Measurements from ENCODE around the gene SULT1A3. TPM values are rescaled to one million over a fixed set of nuclear protein-coding genes. Genes with fewer than 3 reads are reported as not detected.
"Not testable (repeated sequence)": the region's sequence is repeated elsewhere in the genome, so short reads cannot be mapped to it uniquely, and the experiment has no call there.

The SULT1A3 gene
- total RNA-seq: 10 to 100 TPM; 37.1 to 96.5 (median 66.7) TPM
- long read RNA-seq, donor 1, transcript SULT1A3-201 (8 exons, 1,097 nt): major isoform, 13 of 16 reads
- long read RNA-seq, donor 1, partial matches to known transcripts: 0 of 16 reads
- long read RNA-seq, donor 1, other reads (novel, unspliced or antisense): 3 of 16 reads
- long read RNA-seq, donor 2, transcript SULT1A3-201 (8 exons, 1,097 nt): major isoform, 35 of 39 reads
- long read RNA-seq, donor 2, partial matches to known transcripts: 1 of 39 reads
- long read RNA-seq, donor 2, other reads (novel, unspliced or antisense): 3 of 39 reads

DNA sequence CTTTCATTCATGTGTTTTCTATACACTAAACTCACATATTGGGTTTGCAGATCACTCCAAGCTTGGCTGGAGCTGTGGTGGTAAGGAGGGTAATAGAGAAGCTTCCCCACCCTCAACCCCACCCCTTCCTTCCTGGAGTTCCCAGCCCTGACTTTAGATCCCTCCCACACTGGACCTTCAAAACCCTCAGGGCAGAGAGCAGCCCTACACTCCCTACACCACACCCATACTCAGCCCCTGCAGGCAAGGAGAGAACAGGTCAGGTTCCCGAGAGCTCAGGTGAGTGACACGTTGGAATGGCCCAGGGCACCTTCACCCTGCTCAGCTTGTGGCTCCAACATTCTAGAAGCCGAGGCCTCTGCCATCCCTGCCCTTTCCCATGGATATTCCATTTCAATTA lies at the start of gene SULT1A3:
Gene SULT1A3, plus strand, starts transcription at position 207 of the 400 bp plus-strand sequence. CDS start 1,474 bp downstream, outside the sequence.
- H3K4me3 ChIP-seq; DNase-seq; H3K36me3 ChIP-seq (ENCODE audit: low read depth); H3K9me3 ChIP-seq; H3K4me1 ChIP-seq (ENCODE audit: low read depth); intact Hi-C loops (cut with DNase I, micrococcal nuclease): not testable (repeated sequence)
- peak; percentile 77 for ATAC-seq

DNA sequence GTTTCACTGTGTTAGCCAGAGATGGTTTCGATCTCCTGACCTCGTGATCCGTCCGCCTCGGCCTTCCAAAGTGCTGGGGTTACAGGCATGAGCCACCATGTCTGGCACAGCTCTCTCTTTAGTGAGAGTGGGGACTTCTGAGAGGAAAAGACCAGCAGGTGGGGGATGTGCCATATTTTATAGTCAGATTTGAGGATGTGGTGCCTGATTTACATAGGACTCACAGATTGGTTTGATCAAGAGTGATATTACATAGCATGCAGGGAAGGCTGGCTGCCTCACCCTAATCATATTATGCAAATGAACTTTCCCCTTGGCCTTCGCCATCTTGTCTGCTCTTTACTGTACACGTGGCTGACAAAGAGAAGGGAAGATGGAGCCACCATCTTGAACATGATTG lies 48.0 kb upstream of the SULT1A3 start:
- Histone ChIP-seq H3K4me1 (ENCODE audit: low read depth) (no peaks in the 10 kb centered on the region), H3K4me3 (no peak overlapping the region), H3K36me3 (ENCODE audit: low read depth) (no peaks in the 10 kb centered on the region), H3K9me3 (peaks cover 9% of the 10 kb centered on the region)
- DNase-seq (no peak), ATAC-seq (no peak)
- intact Hi-C loops (cut with DNase I, micrococcal nuclease): no loop called here
- TF ChIP-seq, protein P1, sequence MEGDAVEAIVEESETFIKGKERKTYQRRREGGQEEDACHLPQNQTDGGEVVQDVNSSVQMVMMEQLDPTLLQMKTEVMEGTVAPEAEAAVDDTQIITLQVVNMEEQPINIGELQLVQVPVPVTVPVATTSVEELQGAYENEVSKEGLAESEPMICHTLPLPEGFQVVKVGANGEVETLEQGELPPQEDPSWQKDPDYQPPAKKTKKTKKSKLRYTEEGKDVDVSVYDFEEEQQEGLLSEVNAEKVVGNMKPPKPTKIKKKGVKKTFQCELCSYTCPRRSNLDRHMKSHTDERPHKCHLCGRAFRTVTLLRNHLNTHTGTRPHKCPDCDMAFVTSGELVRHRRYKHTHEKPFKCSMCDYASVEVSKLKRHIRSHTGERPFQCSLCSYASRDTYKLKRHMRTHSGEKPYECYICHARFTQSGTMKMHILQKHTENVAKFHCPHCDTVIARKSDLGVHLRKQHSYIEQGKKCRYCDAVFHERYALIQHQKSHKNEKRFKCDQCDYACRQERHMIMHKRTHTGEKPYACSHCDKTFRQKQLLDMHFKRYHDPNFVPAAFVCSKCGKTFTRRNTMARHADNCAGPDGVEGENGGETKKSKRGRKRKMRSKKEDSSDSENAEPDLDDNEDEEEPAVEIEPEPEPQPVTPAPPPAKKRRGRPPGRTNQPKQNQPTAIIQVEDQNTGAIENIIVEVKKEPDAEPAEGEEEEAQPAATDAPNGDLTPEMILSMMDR (IDR thresholded peaks at IDR 0.05): no peak

DNA sequence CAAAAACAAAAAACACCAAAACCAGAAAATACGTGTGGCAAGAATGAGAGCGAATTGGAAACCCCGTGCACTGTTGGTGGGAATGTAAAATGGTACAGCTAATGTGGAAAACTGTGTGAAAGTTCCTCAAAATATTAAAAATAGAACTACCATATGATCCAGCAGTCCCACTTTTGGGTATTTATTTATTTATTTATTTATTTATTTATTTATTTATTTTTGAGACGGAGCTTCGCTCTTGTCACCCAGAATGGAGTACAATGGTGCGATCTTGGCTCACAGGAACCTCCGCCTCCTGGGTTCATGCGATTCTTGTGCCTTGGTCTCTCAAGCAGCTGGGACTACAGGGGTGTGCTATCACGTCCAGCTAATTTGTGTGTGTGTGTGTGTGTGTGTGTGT lies 46.5 kb upstream of the SULT1A3 start:
- peaks cover 9% of the 10 kb centered on the region for H3K9me3 ChIP-seq
- ATAC-seq (no peak), DNase-seq (peak in 1 of 3 donors; percentile 2)
- TF ChIP-seq, protein P1 (IDR thresholded peaks at IDR 0.05): no peak
- intact Hi-C loops (cut with DNase I, micrococcal nuclease): no loop called here
- H3K4me3 ChIP-seq: no peak overlapping the region
- H3K4me1 ChIP-seq (ENCODE audit: low read depth): no peaks in the 10 kb centered on the region
- H3K36me3 ChIP-seq (ENCODE audit: low read depth): no peaks in the 10 kb centered on the region

DNA sequence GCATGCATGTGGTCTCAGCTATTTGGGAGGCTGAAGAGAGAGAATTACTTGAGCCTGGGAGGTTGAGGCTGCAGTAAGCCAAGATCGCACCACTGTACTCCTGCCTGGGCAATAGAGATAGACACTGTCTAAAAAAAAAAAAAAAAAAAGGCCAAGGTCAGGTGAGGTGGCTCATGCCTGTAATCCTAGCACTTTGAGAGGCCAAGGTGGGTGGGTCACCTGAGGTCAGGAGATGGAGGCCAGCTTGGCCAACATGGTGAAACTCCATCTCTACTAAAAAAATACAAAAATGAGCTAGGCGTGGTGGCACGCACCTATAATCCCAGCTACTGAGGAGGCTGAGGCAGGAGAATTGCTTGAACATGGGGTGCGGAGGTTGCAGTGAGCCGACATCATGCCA lies 43.9 kb upstream of the SULT1A3 start:
- Histone ChIP-seq H3K36me3 (ENCODE audit: low read depth) (no peaks in the 10 kb centered on the region), H3K4me3 (no peak overlapping the region), H3K4me1 (ENCODE audit: low read depth) (no peaks in the 10 kb centered on the region), H3K9me3 (no peaks in the 10 kb centered on the region)
- TF ChIP-seq, protein P1 (IDR thresholded peaks at IDR 0.05): no peak
- intact Hi-C loops (cut with DNase I, micrococcal nuclease): no loop called here
- DNase-seq (no peak), ATAC-seq (no peak)

DNA sequence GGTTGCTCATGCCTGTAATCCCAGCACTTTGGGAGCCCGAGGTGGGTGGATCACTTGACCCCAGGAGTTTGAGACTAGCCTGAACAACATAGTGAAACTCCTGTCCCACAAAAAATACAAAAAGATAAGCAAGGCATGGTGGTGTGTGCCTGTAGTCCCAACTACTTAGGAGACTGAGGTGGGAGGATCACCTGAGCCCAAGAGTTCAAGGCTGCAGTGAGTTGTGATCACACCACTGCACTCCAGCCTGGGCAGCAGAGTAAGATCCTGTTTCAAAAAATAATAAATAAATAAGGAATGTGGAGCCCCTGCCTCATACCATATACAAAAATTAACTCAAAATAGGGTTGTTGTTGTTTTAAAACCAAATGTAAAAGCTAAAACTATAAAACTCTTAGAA lies 41.8 kb upstream of the SULT1A3 start:
- ATAC-seq: no peak
- intact Hi-C loops (cut with DNase I, micrococcal nuclease): no loop called here

DNA sequence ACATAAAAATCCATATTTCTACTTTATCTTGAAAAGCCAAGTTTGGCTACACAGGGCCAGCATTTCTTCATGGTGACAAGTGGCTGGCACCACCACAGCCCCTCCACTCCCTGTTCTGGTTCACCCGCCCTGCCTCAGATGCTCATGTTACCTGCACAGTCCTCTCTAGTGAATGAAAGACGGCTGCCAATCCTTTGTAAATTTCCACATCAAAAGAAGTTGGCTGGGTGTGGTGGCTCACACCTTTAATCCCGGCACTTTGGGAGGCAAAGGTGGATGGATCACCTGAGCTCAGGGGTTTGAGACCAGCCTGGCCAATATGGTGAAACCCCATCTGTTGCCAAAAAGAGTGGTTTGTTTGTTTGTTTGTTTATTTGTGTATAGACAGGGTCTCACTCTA lies 35.5 kb upstream of the SULT1A3 start:
- TF ChIP-seq, protein P1 (IDR thresholded peaks at IDR 0.05): no peak
- Histone ChIP-seq H3K36me3 (ENCODE audit: low read depth) (no peaks in the 10 kb centered on the region), H3K9me3 (no peaks in the 10 kb centered on the region), H3K4me3 (no peak overlapping the region), H3K4me1 (ENCODE audit: low read depth) (no peaks in the 10 kb centered on the region)
- intact Hi-C loops (cut with DNase I, micrococcal nuclease): no loop called here
- no peak for ATAC-seq
- DNase-seq: peak in 1 of 3 donors; percentile 8

More for the DNA sequence above, 41.8 kb upstream of the SULT1A3 start:
- no peak for DNase-seq
- Histone ChIP-seq H3K4me3 (no peak overlapping the region), H3K9me3 (no peaks in the 10 kb centered on the region), H3K4me1 (ENCODE audit: low read depth) (no peaks in the 10 kb centered on the region), H3K36me3 (ENCODE audit: low read depth) (no peaks in the 10 kb centered on the region)
- TF ChIP-seq, protein P1 (IDR thresholded peaks at IDR 0.05): no peak
